ENCODE measurements around the gene ACYP2.

ACYP2 gene

DNA sequence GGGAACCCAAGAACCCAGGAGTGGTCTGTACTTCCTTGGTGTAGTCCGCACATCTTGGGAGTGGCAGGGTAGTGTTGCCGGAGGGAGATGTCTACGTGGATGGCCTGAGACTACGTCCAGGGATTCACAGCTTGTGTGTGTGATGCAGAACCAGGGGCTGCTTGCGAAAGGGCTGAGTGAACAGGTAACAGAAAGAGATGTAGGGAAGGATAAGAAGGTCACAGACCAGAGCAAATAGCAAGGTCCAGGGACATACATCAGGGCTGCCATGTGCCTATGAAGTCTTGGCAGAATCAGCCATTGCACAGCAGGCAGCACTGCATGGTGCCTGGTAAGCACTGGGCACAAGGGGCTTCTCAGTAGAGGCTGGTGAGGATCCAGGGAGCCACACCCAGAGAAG is 71.9 kb downstream of the ACYP2 start:
- no peak overlapping the region for H3K4me3 ChIP-seq (ENCODE audit: low read length)
- no peak for TF ChIP-seq CTCF (conservative IDR thresholded peaks at IDR 0.05; ENCODE audit: low read depth, low read length)
- no peak for DNase-seq (ENCODE audit: low read depth)

GRCh38 chr2:54189539-54189938 is 74.1 kb downstream of the ACYP2 start:
- DNase-seq (ENCODE audit: low read depth), result no peak
- TF ChIP-seq CTCF (conservative IDR thresholded peaks at IDR 0.05; ENCODE audit: low read depth, low read length), result no peak
- H3K4me3 ChIP-seq (ENCODE audit: low read length), result no peak overlapping the region

DNA sequence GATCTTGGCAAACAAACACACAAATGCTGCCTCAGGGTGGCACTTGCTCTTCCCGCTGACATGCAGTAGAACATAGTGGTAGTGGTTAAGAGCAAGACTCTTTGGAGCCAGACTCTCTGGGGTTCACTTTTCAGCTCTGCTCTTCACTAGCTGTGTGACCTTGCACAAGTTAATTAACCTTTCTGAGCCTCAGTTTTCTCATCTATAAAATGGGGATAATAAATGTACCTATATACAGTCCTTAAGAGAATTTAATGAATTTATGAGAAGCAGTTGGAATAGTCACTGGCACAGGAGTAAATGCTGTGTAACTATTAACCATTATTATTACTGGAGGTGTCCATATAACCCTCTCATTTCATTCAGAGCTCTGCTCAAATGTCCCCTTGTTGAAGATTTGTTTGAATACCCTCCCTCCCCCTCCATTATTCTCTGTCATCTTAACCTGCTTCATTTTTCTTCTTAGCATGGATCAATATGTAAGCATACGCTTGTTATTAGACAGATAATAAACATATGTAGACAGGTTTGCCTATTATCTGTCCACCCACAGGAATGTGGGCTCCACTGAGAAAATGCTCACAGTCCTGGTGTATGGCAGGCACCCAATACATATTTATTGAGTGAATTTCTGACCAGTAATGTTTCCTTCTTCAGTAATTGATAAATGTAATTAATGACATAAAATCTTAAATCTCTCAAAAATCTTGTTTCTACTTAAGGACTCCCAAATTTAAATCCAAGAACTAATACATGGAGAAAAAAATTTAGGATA is 76.1 kb downstream of the ACYP2 start:
- no peak overlapping the region for H3K4me3 ChIP-seq (ENCODE audit: low read length)
- TF ChIP-seq CTCF (conservative IDR thresholded peaks at IDR 0.05; ENCODE audit: low read depth, low read length), result no peak
- no peak for DNase-seq (ENCODE audit: low read depth)

- TF ChIP-seq CTCF (conservative IDR thresholded peaks at IDR 0.05; ENCODE audit: low read depth, low read length), result no peak
- no peak for DNase-seq (ENCODE audit: low read depth)
- no peak overlapping the region for H3K4me3 ChIP-seq (ENCODE audit: low read length)
These were observed 79.6 kb downstream of the ACYP2 start for GRCh38 chr2:54194761-54195750.

DNA sequence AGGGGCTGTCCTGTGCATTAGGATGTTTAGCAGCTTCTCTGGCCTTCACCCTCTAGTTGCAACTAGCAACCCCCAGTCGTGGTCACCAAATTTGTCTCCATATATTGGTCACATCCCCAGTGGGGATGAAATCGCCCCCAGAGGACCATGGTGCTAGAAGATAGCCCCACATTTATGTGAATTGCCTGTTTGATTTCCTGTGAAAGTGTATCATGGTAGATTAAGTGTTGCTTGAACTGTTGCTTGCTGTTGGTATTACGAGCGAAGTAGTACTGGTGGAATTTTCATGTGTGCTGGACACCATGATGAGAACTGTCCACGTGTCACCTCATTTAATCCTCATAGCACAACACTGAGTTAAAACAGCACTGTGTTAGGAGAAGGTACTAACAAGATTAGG is 81.2 kb downstream of the ACYP2 start:
- DNase-seq (ENCODE audit: low read depth), result no peak
- H3K4me3 ChIP-seq (ENCODE audit: low read length), result no peak overlapping the region
- TF ChIP-seq CTCF (conservative IDR thresholded peaks at IDR 0.05; ENCODE audit: low read depth, low read length), result no peak

DNA sequence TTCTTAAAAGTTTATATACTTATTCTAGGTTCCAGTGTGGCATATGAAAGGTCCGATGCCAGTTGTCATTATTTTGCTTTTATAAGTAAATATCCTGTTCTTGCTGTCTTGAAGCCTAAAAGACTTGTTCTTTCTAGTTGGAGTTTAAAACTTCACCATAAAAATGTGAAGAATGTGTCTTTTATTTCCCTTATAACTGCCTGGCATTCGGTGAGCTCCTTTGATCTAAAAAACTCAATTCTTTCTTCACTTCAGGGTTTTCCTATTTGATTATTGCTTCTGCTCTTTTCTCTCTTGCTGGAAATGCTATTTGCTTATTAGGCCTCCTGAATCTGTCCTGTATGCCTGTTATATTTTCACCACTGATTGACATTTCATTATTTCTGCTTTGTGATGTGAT is 89.1 kb downstream of the ACYP2 start:
- DNase-seq (ENCODE audit: low read depth), result no peak
- H3K4me3 ChIP-seq (ENCODE audit: low read length), result no peak overlapping the region
- TF ChIP-seq CTCF (conservative IDR thresholded peaks at IDR 0.05; ENCODE audit: low read depth, low read length), result no peak
